ENCODE results near the gene PBX1.

The PBX1 gene

DNA sequence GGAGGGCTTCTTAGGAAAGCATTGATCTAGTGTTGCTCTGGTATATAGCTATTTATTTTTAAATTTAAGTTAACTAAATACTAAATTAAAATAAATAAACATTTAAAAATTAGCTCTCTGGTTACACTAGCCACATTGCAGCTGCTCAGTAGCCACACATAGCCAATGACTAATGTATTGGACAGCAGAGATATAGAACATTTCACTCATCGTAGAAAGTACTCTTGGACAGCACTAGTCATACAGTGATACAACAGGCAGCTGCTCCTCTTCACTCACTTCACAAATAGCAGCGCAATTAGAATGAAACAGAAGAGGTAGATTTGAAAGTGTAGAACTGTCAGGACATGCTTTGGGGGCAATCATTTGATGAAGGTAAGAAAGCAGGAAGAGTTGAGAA lies 245.4 kb downstream of the PBX1 start:
- no peak for DNase-seq (ENCODE audit: low read depth)
- H3K4me3 ChIP-seq (ENCODE audit: control insufficient read depth, low read depth, low read length) = no peak overlapping the region
- TF ChIP-seq, protein P1, sequence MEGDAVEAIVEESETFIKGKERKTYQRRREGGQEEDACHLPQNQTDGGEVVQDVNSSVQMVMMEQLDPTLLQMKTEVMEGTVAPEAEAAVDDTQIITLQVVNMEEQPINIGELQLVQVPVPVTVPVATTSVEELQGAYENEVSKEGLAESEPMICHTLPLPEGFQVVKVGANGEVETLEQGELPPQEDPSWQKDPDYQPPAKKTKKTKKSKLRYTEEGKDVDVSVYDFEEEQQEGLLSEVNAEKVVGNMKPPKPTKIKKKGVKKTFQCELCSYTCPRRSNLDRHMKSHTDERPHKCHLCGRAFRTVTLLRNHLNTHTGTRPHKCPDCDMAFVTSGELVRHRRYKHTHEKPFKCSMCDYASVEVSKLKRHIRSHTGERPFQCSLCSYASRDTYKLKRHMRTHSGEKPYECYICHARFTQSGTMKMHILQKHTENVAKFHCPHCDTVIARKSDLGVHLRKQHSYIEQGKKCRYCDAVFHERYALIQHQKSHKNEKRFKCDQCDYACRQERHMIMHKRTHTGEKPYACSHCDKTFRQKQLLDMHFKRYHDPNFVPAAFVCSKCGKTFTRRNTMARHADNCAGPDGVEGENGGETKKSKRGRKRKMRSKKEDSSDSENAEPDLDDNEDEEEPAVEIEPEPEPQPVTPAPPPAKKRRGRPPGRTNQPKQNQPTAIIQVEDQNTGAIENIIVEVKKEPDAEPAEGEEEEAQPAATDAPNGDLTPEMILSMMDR (IDR thresholded peaks at IDR 0.05; ENCODE audit: control insufficient read depth, insufficient read depth, low read depth, low read length, missing control alignments) = no peak

DNA sequence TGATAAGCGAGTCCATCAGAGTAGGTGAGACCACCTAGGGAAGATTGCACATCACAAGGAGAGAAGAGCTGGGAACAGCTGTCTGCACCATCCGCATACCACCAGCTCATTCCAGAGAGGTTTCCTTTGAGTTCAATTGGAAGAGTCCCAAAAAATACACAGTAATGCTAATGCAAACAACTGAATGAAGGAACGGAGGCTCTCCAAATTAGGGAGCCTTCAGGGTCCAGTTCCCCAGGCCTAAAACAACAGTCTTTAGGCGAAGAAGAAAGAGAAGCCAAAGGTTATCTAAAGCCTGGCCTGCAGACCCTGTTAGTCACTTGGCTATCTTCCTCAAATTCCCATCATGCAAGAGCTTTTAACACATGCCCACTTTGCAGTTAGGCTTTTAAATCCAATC lies 246.4 kb downstream of the PBX1 start:
- TF ChIP-seq, protein P1 (IDR thresholded peaks at IDR 0.05; ENCODE audit: control insufficient read depth, insufficient read depth, low read depth, low read length, missing control alignments) = no peak
- DNase-seq (ENCODE audit: low read depth) = no peak
- no peak overlapping the region for H3K4me3 ChIP-seq (ENCODE audit: control insufficient read depth, low read depth, low read length)

DNA sequence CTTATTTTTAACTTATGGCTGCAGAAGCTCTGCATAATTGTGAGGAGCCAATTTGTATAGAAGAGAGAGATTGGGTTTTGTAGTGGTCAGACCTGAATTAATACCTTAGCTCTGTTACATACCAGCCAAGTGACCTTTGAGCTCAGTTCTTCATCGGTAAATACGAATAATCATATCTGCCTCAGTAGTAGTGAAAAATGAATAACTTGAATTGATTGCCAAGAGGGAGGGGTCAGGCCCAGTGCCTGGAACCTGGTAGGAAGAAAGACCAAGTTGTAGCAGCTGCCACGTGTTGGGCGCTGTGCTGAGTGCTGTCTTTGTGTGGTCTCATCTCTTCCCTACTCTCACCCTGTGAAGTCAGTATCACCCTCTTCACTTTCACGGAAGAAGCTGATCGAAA lies 247.5 kb downstream of the PBX1 start:
- TF ChIP-seq, protein P1 (IDR thresholded peaks at IDR 0.05; ENCODE audit: control insufficient read depth, insufficient read depth, low read depth, low read length, missing control alignments) = no peak
- no peak for DNase-seq (ENCODE audit: low read depth)
- no peak overlapping the region for H3K4me3 ChIP-seq (ENCODE audit: control insufficient read depth, low read depth, low read length)

DNA sequence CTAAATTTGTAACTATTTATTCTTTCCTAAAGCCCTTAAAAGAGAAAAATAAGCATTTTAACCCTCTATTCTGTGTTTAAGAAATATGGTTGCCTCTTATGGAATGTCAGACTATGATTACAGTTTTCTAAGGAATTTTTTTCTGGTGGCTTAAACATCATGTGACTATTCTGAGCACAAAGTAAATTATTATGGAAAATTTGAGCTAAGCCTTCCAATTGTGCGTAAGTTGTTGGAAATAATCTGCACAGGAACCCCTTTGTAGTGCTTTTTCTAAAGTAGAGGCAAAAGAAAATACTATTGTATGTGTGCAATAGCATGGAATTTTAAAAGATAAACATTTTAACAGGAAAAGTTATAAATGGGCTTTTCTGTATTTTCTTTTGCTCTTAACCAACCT lies 254.8 kb downstream of the PBX1 start:
- H3K4me3 ChIP-seq (ENCODE audit: control insufficient read depth, low read depth, low read length) = no peak overlapping the region
- DNase-seq (ENCODE audit: low read depth) = no peak
- TF ChIP-seq, protein P1 (IDR thresholded peaks at IDR 0.05; ENCODE audit: control insufficient read depth, insufficient read depth, low read depth, low read length, missing control alignments) = no peak

DNA sequence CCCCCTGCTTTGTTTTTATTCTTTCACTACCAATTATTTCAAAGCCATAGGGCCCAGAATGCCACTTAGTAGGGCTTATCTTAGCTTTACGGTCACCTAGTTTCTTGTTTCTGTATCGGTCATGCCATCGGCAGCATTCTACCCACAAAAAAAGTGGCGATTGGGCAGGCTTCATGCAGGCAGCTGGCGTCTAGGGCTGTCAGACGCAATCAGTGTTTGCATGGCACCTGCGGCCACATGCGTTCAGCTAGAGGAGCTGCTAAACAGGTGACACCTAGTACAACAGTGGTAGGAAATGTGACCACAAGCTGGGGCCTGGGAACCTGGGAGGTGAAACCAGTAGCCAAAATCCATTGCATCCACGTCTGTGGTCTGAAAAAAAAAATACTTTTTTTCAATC lies 262.7 kb downstream of the PBX1 start:
- H3K4me3 ChIP-seq (ENCODE audit: control insufficient read depth, low read depth, low read length) = no peak overlapping the region
- TF ChIP-seq, protein P1 (IDR thresholded peaks at IDR 0.05; ENCODE audit: control insufficient read depth, insufficient read depth, low read depth, low read length, missing control alignments) = no peak

DNA sequence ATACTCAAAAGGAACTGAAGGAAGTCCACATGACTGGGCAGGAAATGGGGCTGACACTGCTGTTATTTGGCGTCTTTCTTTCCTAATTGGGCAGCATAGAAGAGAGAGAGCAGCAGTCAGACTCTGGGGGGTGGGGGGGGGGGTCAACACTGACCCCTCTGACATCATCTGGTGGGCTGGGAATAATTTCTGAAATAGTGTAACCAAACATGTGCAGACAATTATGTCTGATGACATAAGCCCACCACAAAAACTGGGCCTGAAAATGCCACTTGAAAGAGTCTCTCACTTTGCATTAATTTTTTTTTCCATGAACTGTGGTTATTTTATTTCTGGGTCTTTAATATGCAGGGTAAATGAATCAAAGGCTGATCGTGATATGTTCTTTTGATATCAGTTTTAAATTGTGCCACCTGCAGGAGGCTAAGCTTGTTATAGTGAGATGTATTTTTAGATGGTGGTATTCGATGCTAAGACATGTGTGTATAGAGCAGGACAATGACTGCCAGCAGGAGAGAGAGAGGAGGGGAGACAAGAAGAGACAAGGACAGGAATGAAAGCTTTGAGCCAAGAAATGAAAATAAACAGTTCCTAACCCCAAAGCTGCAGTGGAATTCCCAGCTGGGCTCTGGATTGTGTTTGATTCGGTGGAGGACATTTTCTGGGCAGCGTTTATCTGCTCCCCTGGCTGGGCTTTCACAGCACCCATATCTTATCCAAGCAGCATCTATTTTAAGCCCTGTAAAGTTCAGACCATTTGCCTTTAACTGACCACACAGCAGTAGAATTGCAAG lies 264.7 kb downstream of the PBX1 start:
- TF ChIP-seq, protein P1 (IDR thresholded peaks at IDR 0.05; ENCODE audit: control insufficient read depth, insufficient read depth, low read depth, low read length, missing control alignments) = no peak
- DNase-seq (ENCODE audit: low read depth) = peak; percentile 5
- no peak overlapping the region for H3K4me3 ChIP-seq (ENCODE audit: control insufficient read depth, low read depth, low read length)

More for the DNA sequence above, 262.7 kb downstream of the PBX1 start:
- no peak for DNase-seq (ENCODE audit: low read depth)
